IPS-18a (cell line): ENCODE data around the gene PCLAF.
"Not testable (repeated sequence)": the region's sequence is repeated elsewhere in the genome, so short reads cannot be mapped to it uniquely, and the experiment has no call there.

Source experiments
- H3K27ac ChIP-seq: one replicate; pipeline ENCODE4 v1.5.1; 2013; ENCODE audit warnings: low read length
- H3K27me3 ChIP-seq: one replicate; pipeline ENCODE4 v1.6.1; 2013; ENCODE audit warnings: mild to moderate bottlenecking, low read length; ENCODE audit not compliant: control insufficient read depth, insufficient read depth
- H3K36me3 ChIP-seq: one replicate; pipeline ENCODE4 v1.6.1; 2013; ENCODE audit warnings: low read depth, low read length; ENCODE audit not compliant: control insufficient read depth
- H3K4me1 ChIP-seq: one replicate; pipeline ENCODE4 v1.6.1; 2013; ENCODE audit warnings: low read depth, low read length; ENCODE audit not compliant: control insufficient read depth
- H3K4me3 ChIP-seq: one replicate; pipeline ENCODE4 v1.5.1; 2013; ENCODE audit warnings: low read length
- H3K9ac ChIP-seq: one replicate; pipeline ENCODE4 v1.6.1; 2013; ENCODE audit warnings: mild to moderate bottlenecking, low read length, moderate library complexity
- H3K9me3 ChIP-seq: one replicate; pipeline ENCODE4 v1.6.1; 2013; ENCODE audit warnings: low read depth, low read length; ENCODE audit not compliant: control insufficient read depth

The PCLAF gene

GRCh38 chr15:64392471-64392870, 11.2 kb upstream of the PCLAF start:
- H3K9me3 ChIP-seq, H3K9ac ChIP-seq, H3K4me1 ChIP-seq, H3K4me3 ChIP-seq, H3K27me3 ChIP-seq, H3K27ac ChIP-seq: not testable (repeated sequence)
- H3K36me3 ChIP-seq = peaks cover 14% of the 10 kb centered on the region

- no peak overlapping the region for H3K9ac ChIP-seq
- no peaks in the 10 kb centered on the region for H3K36me3 ChIP-seq
- H3K4me3 ChIP-seq = peak overlapping the region; percentile 94
- no peak overlapping the region for H3K27ac ChIP-seq
- no peaks in the 10 kb centered on the region for H3K9me3 ChIP-seq
- H3K27me3 ChIP-seq = no peaks in the 10 kb centered on the region
- H3K4me1 ChIP-seq = no peaks in the 10 kb centered on the region
Measured at GRCh38 chr15:64389036-64389435, 7.8 kb upstream of the PCLAF start.

GRCh38 chr15:64387562-64388168, 6.4 kb upstream of the PCLAF start, which contains the start of gene TRIP4:
TRIP4 (plus strand) TSS chr15:64387836; CDS start chr15:64387864, 28 bp downstream.
- Histone ChIP-seq H3K4me3 (peak within 1 kb of the TSS; percentile 94), H3K9ac (peak within 1 kb of the TSS; percentile 85), H3K4me1 (no peaks in the 10 kb centered on the region), H3K36me3 (no peaks in the 10 kb centered on the region), H3K9me3 (no peaks in the 10 kb centered on the region), H3K27ac (peak within 1 kb of the TSS; percentile 64), H3K27me3 (no peaks in the 10 kb centered on the region)

- Histone ChIP-seq H3K4me3 (no peak overlapping the region), H3K9me3 (no peaks in the 10 kb centered on the region), H3K27me3 (no peaks in the 10 kb centered on the region), H3K4me1 (peaks cover 4% of the 10 kb centered on the region), H3K27ac (no peak overlapping the region), H3K36me3 (no peaks in the 10 kb centered on the region), H3K9ac (no peak overlapping the region)
Measured at GRCh38 chr15:64386291-64386690, 5.0 kb upstream of the PCLAF start.

GRCh38 chr15:64383760-64384159, 2.5 kb upstream of the PCLAF start:
- Histone ChIP-seq H3K27me3 (no peaks in the 10 kb centered on the region), H3K36me3 (no peaks in the 10 kb centered on the region)

GRCh38 chr15:64380130-64380870, 941 bp downstream of the PCLAF start:
- H3K4me1 ChIP-seq, H3K9me3 ChIP-seq, H3K27ac ChIP-seq, H3K27me3 ChIP-seq: not testable (repeated sequence)
- peak overlapping the region; percentile 84 for H3K9ac ChIP-seq
- peaks cover 15% of the 10 kb centered on the region for H3K36me3 ChIP-seq
- H3K4me3 ChIP-seq = peak overlapping the region; percentile 80

More at GRCh38 chr15:64383760-64384159, 2.5 kb upstream of the PCLAF start:
- Histone ChIP-seq H3K4me1 (peaks cover 8% of the 10 kb centered on the region), H3K9me3 (no peaks in the 10 kb centered on the region), H3K4me3 (no peak overlapping the region), H3K9ac (no peak overlapping the region), H3K27ac (no peak overlapping the region)

GRCh38 chr15:64379216-64379960, 1.9 kb downstream of the PCLAF start:
- Histone ChIP-seq H3K27ac (no peak overlapping the region), H3K9ac (no peak overlapping the region), H3K36me3 (peaks cover 23% of the 10 kb centered on the region)

GRCh38 chr15:64373360-64373759, 7.9 kb downstream of the PCLAF start:
- H3K4me1 ChIP-seq = no peaks in the 10 kb centered on the region
- H3K9me3 ChIP-seq = no peaks in the 10 kb centered on the region
- H3K9ac ChIP-seq = no peak overlapping the region
- H3K4me3 ChIP-seq = no peak overlapping the region
- H3K27me3 ChIP-seq = no peaks in the 10 kb centered on the region
- H3K36me3 ChIP-seq = peaks cover 39% of the 10 kb centered on the region
- no peak overlapping the region for H3K27ac ChIP-seq

More at GRCh38 chr15:64379216-64379960, 1.9 kb downstream of the PCLAF start:
- Histone ChIP-seq H3K4me1 (peaks cover 8% of the 10 kb centered on the region), H3K9me3 (no peaks in the 10 kb centered on the region), H3K4me3 (peak overlapping the region; percentile 80), H3K27me3 (no peaks in the 10 kb centered on the region)

GRCh38 chr15:64371383-64371782, 9.9 kb downstream of the PCLAF start:
- not testable (repeated sequence) for H3K4me1 ChIP-seq, H3K9me3 ChIP-seq
- peaks cover 33% of the 10 kb centered on the region for H3K36me3 ChIP-seq

GRCh38 chr15:64369078-64369607, 12.1 kb downstream of the PCLAF start:
- no peak overlapping the region for H3K9ac ChIP-seq
- no peaks in the 10 kb centered on the region for H3K27me3 ChIP-seq
- no peak overlapping the region for H3K4me3 ChIP-seq
- H3K27ac ChIP-seq = no peak overlapping the region
- H3K4me1 ChIP-seq = no peaks in the 10 kb centered on the region
- H3K36me3 ChIP-seq = peaks cover 26% of the 10 kb centered on the region
- no peaks in the 10 kb centered on the region for H3K9me3 ChIP-seq

More at GRCh38 chr15:64371383-64371782, 9.9 kb downstream of the PCLAF start:
- H3K9ac ChIP-seq, H3K27me3 ChIP-seq, H3K27ac ChIP-seq, H3K4me3 ChIP-seq: not testable (repeated sequence)

- H3K4me1 ChIP-seq = peaks cover 4% of the 10 kb centered on the region
- no peaks in the 10 kb centered on the region for H3K9me3 ChIP-seq
- peaks cover 15% of the 10 kb centered on the region for H3K36me3 ChIP-seq
Measured at GRCh38 chr15:64361259-64361658, 20.0 kb downstream of the PCLAF start.

More at GRCh38 chr15:64361259-64361658, 20.0 kb downstream of the PCLAF start:
- no peak overlapping the region for H3K9ac ChIP-seq
- H3K27me3 ChIP-seq = no peaks in the 10 kb centered on the region
- H3K27ac ChIP-seq = no peak overlapping the region
- H3K4me3 ChIP-seq = no peak overlapping the region
